Measurements from ENCODE around the gene DPP4.

GRCh38 chr2:162011706-162012564, 62.1 kb downstream of the DPP4 start:
- TF ChIP-seq POLR2AphosphoS5 (IDR thresholded peaks at IDR 0.05; ENCODE audit: low read depth) (no peak), CTCF (conservative IDR thresholded peaks at IDR 0.05; ENCODE audit: low read depth in 2 of 2) (no peak)

All from GM23338 (cell line).